GM23338 (cell line): ENCODE measurements around the gene GGCX. TPM values are rescaled to one million over a fixed set of nuclear protein-coding genes. Genes with fewer than 3 reads are reported as not detected.

Source experiments
- ATAC-seq: fragments of 200-7000 bp; cut with Tn5 transposase; 3 replicates; pipeline ENCODE4 v1.9.1; 2020
- DNase-seq: peaks from one replicate; pipeline ENCODE4 v3.0.0-alpha.2; 2015; ENCODE audit warnings: low spot score
- H2AFZ ChIP-seq: fragments of 200-600 bp; sonication (generic); 2 replicates; pipeline ENCODE4 v1.8.0; 2016; ENCODE audit warnings: antibody characterized with exemption, mild to moderate bottlenecking, moderate library complexity
- H3F3A ChIP-seq: fragments of 200-600 bp; sonication (generic); replicated peaks from 2 replicates; pipeline ENCODE4 v1.8.0; 2017; ENCODE audit warnings: antibody characterized with exemption, mixed run types, low read depth
- H3K27ac ChIP-seq: fragments of 200-600 bp; sonication (generic); 2 replicates; pipeline ENCODE4 v1.6.1; 2016; ENCODE audit warnings: low read depth
- H3K27me3 ChIP-seq: fragments of 200-600 bp; sonication (generic); 2 replicates; pipeline ENCODE4 v1.8.0; 2016; ENCODE audit warnings: mild to moderate bottlenecking, mixed run types, moderate library complexity; ENCODE audit not compliant: insufficient read depth
- H3K36me3 ChIP-seq: fragments of 200-600 bp; sonication (generic); 2 replicates; pipeline ENCODE4 v1.8.0; 2016; ENCODE audit warnings: mild to moderate bottlenecking; ENCODE audit not compliant: insufficient read depth
- H3K4me1 ChIP-seq: fragments of 200-600 bp; sonication (generic); 2 replicates; pipeline ENCODE4 v1.8.0; 2016; ENCODE audit warnings: mild to moderate bottlenecking, moderate library complexity; ENCODE audit not compliant: insufficient read depth
- H3K4me2 ChIP-seq: fragments of 200-600 bp; sonication (generic); 2 replicates; pipeline ENCODE4 v1.7.1; 2017; ENCODE audit warnings: mixed run types
- H3K4me3 ChIP-seq: fragments of 200-600 bp; sonication (generic); 2 replicates; pipeline ENCODE4 v1.6.1; 2016; ENCODE audit warnings: mixed run types
- H3K79me2 ChIP-seq: fragments of 200-600 bp; sonication (generic); replicated peaks from 2 replicates; pipeline ENCODE4 v1.8.0; 2017; ENCODE audit warnings: mild to moderate bottlenecking; ENCODE audit not compliant: insufficient read depth
- H3K9me2 ChIP-seq: fragments of 200-600 bp; sonication (generic); 2 replicates; pipeline ENCODE4 v1.8.0; 2017; ENCODE audit not compliant: insufficient read depth
- H4K20me1 ChIP-seq: fragments of 200-600 bp; sonication (generic); replicated peaks from 2 replicates; pipeline ENCODE4 v1.8.0; 2017; ENCODE audit warnings: mild to moderate bottlenecking; ENCODE audit not compliant: insufficient read depth
- H3K27ac Mint-ChIP-seq: 2 replicates; pipeline ENCODE4 v1.8.0; 2020; ENCODE audit warnings: inconsistent platforms, mild to moderate bottlenecking, moderate library complexity, mixed read lengths
- H3K27me3 Mint-ChIP-seq: 3 replicates; pipeline ENCODE4 v1.8.0; 2022; ENCODE audit warnings: low read depth, mild to moderate bottlenecking, moderate library complexity, mixed read lengths, inconsistent platforms; ENCODE audit not compliant: insufficient read depth, poor library complexity
- H3K36me3 Mint-ChIP-seq: 3 replicates; pipeline ENCODE4 v1.8.0; 2021; ENCODE audit warnings: low read depth, mild to moderate bottlenecking, inconsistent platforms, moderate library complexity, mixed read lengths
- H3K4me1 Mint-ChIP-seq: 3 replicates; pipeline ENCODE4 v1.8.0; 2020; ENCODE audit warnings: mild to moderate bottlenecking, inconsistent platforms, mixed read lengths
- H3K4me3 Mint-ChIP-seq: 3 replicates; pipeline ENCODE4 v1.8.0; 2021; ENCODE audit warnings: moderate library complexity, mild to moderate bottlenecking, inconsistent platforms, mixed read lengths
- H3K9me3 Mint-ChIP-seq: 3 replicates; pipeline ENCODE4 v1.8.0; 2020; ENCODE audit warnings: moderate library complexity, mild to moderate bottlenecking, inconsistent platforms, mixed read lengths
- CREB1 ChIP-seq: fragments of 250-450 bp; sonication (Bioruptor Pico); IDR thresholded peaks from 2 replicates; pipeline ENCODE4 v1.5.0; 2020; ENCODE audit warnings: low read depth, mild to moderate bottlenecking, moderate library complexity
- EZH2 ChIP-seq: fragments of 200-600 bp; sonication (generic); IDR thresholded peaks from one replicate; pipeline ENCODE4 v1.8.0; 2017; ENCODE audit warnings: antibody characterized with exemption, mild to moderate bottlenecking, low read depth; ENCODE audit not compliant: unreplicated experiment
- EZH2phosphoT487 ChIP-seq: fragments of 200-600 bp; sonication (generic); IDR thresholded peaks from one replicate; pipeline ENCODE4 v1.8.1; 2018; ENCODE audit warnings: antibody characterized with exemption; ENCODE audit not compliant: unreplicated experiment
- JUNB ChIP-seq: IDR thresholded peaks from one replicate; pipeline ENCODE4 v1.6.1; 2016; ENCODE audit warnings: antibody characterized with exemption; ENCODE audit not compliant: unreplicated experiment
- NANOG ChIP-seq: IDR thresholded peaks from 2 replicates; pipeline ENCODE4 v1.6.1; 2016; ENCODE audit warnings: antibody characterized with exemption, borderline replicate concordance
- POLR2AphosphoS5 ChIP-seq: IDR thresholded peaks from 2 replicates; pipeline ENCODE4 v1.6.1; 2016; ENCODE audit warnings: antibody characterized with exemption, low read depth
- STAT1 ChIP-seq: IDR thresholded peaks from one replicate; pipeline ENCODE4 v1.6.1; 2016; ENCODE audit warnings: antibody characterized with exemption; ENCODE audit not compliant: unreplicated experiment
- ZNF114 ChIP-seq: fragments of 250-450 bp; sonication (Bioruptor Pico); IDR thresholded peaks from 2 replicates; pipeline ENCODE4 v1.5.0; 2020; ENCODE audit warnings: mild to moderate bottlenecking, moderate library complexity
- ZNF331 ChIP-seq: fragments of 250-450 bp; sonication (Bioruptor Pico); IDR thresholded peaks from 2 replicates; pipeline ENCODE4 v1.5.0; 2020; ENCODE audit warnings: low read depth, mild to moderate bottlenecking, moderate library complexity
- ZNF462 ChIP-seq: fragments of 250-450 bp; sonication (Bioruptor Pico); IDR thresholded peaks from 2 replicates; pipeline ENCODE4 v1.5.0; 2020; ENCODE audit warnings: mild to moderate bottlenecking, moderate library complexity
- polyA plus RNA-seq: library from polyadenylated mRNA; unstranded; fragments of >200 nt; fragmentation: Nextera tagmentation; extraction: Ambion mirVana; gene quantifications from 2 replicates; pipeline ENCODE4 v1.2.1, GENCODE V29; 2016
- total RNA-seq: library from RNA; depleted of rRNA; stranded (reverse); fragments of >200 nt; shearing (Covaris generic); gene quantifications from 2 replicates; pipeline ENCODE4 v1.2.3, GENCODE V29; 2014
- TF ChIP-seq, protein P1 (sequence below): IDR thresholded peaks from one replicate; pipeline ENCODE4 v1.6.1; 2018; ENCODE audit warnings: antibody characterized with exemption; ENCODE audit not compliant: unreplicated experiment
- TF ChIP-seq, protein P2 (sequence below), 2 experiments: fragments of 200-600 bp in 1 of 2; sonication (generic) in 1 of 2; conservative IDR thresholded peaks; 2 replicates each; pipeline versions ENCODE4 v1.5.1 to v1.6.1; 2016 to 2017; ENCODE audit warnings: antibody characterized with exemption in 2 of 2, low read depth in 2 of 2, mild to moderate bottlenecking in 2 of 2, moderate library complexity in 1 of 2
- TF ChIP-seq, protein P3 (sequence below): IDR thresholded peaks from 2 replicates; pipeline ENCODE4 v1.6.1; 2016; ENCODE audit warnings: antibody characterized with exemption

Gene GGCX
- total and polyA plus RNA-seq, 2 experiments from 2014 or later: 14.4 to 36.2 TPM

GRCh38 chr2:85577063-85577385, 15.7 kb upstream of the GGCX start:
- Histone ChIP-seq H3K4me3 (0 out of 2 replicates have a peak overlapping the region, but pooled peaks have one; percentile 61), H3K36me3 (no peaks in the 10 kb centered on the region), H3F3A (peaks cover 9% of the 10 kb centered on the region; the same call in 1 of the 2 replicates), H3K79me2 (no peaks in the 10 kb centered on the region), H4K20me1 (no peaks in the 10 kb centered on the region), H3K27ac (peak overlapping the region; percentile 23), H2AFZ (peak overlapping the region; percentile 3), H3K9me2 (no peaks in the 10 kb centered on the region), H3K27me3 (peaks cover 15% of the 10 kb centered on the region), H3K4me2 (peak overlapping the region; percentile 82), H3K4me1 (peaks cover 33% of the 10 kb centered on the region)
- ATAC-seq (no peak), DNase-seq (no peak)
- H3K4me3 Mint-ChIP-seq: peak overlapping the region; percentile 85
- H3K9me3 Mint-ChIP-seq: no peaks in the 10 kb centered on the region
- H3K36me3 Mint-ChIP-seq: peaks cover 6% of the 10 kb centered on the region; the same call in 1 of the 3 replicates
- TF ChIP-seq, protein P1, sequence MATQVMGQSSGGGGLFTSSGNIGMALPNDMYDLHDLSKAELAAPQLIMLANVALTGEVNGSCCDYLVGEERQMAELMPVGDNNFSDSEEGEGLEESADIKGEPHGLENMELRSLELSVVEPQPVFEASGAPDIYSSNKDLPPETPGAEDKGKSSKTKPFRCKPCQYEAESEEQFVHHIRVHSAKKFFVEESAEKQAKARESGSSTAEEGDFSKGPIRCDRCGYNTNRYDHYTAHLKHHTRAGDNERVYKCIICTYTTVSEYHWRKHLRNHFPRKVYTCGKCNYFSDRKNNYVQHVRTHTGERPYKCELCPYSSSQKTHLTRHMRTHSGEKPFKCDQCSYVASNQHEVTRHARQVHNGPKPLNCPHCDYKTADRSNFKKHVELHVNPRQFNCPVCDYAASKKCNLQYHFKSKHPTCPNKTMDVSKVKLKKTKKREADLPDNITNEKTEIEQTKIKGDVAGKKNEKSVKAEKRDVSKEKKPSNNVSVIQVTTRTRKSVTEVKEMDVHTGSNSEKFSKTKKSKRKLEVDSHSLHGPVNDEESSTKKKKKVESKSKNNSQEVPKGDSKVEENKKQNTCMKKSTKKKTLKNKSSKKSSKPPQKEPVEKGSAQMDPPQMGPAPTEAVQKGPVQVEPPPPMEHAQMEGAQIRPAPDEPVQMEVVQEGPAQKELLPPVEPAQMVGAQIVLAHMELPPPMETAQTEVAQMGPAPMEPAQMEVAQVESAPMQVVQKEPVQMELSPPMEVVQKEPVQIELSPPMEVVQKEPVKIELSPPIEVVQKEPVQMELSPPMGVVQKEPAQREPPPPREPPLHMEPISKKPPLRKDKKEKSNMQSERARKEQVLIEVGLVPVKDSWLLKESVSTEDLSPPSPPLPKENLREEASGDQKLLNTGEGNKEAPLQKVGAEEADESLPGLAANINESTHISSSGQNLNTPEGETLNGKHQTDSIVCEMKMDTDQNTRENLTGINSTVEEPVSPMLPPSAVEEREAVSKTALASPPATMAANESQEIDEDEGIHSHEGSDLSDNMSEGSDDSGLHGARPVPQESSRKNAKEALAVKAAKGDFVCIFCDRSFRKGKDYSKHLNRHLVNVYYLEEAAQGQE: no peak
- no peak for TF ChIP-seq EZH2phosphoT487
- no peak for TF ChIP-seq STAT1
- TF ChIP-seq JUNB: no peak
- no peak for TF ChIP-seq EZH2
- no peak for TF ChIP-seq ZNF462 (CRISPR knock-in tag)
- no peak for TF ChIP-seq POLR2AphosphoS5
- TF ChIP-seq CREB1 (CRISPR knock-in tag): no peak
- TF ChIP-seq ZNF331 (CRISPR knock-in tag): no peak
- no peak for TF ChIP-seq ZNF114 (CRISPR knock-in tag)
- TF ChIP-seq, protein P2, sequence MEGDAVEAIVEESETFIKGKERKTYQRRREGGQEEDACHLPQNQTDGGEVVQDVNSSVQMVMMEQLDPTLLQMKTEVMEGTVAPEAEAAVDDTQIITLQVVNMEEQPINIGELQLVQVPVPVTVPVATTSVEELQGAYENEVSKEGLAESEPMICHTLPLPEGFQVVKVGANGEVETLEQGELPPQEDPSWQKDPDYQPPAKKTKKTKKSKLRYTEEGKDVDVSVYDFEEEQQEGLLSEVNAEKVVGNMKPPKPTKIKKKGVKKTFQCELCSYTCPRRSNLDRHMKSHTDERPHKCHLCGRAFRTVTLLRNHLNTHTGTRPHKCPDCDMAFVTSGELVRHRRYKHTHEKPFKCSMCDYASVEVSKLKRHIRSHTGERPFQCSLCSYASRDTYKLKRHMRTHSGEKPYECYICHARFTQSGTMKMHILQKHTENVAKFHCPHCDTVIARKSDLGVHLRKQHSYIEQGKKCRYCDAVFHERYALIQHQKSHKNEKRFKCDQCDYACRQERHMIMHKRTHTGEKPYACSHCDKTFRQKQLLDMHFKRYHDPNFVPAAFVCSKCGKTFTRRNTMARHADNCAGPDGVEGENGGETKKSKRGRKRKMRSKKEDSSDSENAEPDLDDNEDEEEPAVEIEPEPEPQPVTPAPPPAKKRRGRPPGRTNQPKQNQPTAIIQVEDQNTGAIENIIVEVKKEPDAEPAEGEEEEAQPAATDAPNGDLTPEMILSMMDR (conservative IDR thresholded peaks at IDR 0.05; ENCODE audit: low read depth in 2 of 2): no peak
- no peak for TF ChIP-seq NANOG
- TF ChIP-seq, protein P3, sequence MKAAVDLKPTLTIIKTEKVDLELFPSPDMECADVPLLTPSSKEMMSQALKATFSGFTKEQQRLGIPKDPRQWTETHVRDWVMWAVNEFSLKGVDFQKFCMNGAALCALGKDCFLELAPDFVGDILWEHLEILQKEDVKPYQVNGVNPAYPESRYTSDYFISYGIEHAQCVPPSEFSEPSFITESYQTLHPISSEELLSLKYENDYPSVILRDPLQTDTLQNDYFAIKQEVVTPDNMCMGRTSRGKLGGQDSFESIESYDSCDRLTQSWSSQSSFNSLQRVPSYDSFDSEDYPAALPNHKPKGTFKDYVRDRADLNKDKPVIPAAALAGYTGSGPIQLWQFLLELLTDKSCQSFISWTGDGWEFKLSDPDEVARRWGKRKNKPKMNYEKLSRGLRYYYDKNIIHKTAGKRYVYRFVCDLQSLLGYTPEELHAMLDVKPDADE: no peak
- H3K27me3 Mint-ChIP-seq: peaks cover 14% of the 10 kb centered on the region
- peaks cover 35% of the 10 kb centered on the region for H3K4me1 Mint-ChIP-seq
- peak overlapping the region; percentile 91 for H3K27ac Mint-ChIP-seq
